T1000 (cell line): Measurements from ENCODE around the gene MLXIPL.
"Not testable (repeated sequence)": the region's sequence is repeated elsewhere in the genome, so short reads cannot be mapped to it uniquely, and the experiment has no call there.

Experiments
- DNase-seq: peaks from one replicate; lab custom pipeline; 2025; ENCODE audit warnings: mixed read lengths; lab: John Stamatoyannopoulos, UW

The MLXIPL gene

GRCh38 chr7:73582664-73583202 lies 41.6 kb downstream of the MLXIPL start:
- DNase-seq, result no peak

GRCh38 chr7:73581006-73581405 lies 43.3 kb downstream of the MLXIPL start:
- DNase-seq, result not testable (repeated sequence)

GRCh38 chr7:73578342-73579128 lies 45.8 kb downstream of the MLXIPL start, which contains the start of gene TBL2:
TSS of gene TBL2 (minus strand) at chr7:73578579. CDS start at chr7:73578549, 30 bp downstream.
- peak; percentile 99 for DNase-seq

- DNase-seq, result no peak
Measured at GRCh38 chr7:73577627-73578341, 46.5 kb downstream of the MLXIPL start.

GRCh38 chr7:73573791-73574190 lies 50.5 kb downstream of the MLXIPL start:
- no peak for DNase-seq

GRCh38 chr7:73573276-73573675 lies 51.0 kb downstream of the MLXIPL start:
- no peak for DNase-seq

- no peak for DNase-seq
Measured at GRCh38 chr7:73572767-73573186, 51.5 kb downstream of the MLXIPL start.

GRCh38 chr7:73570977-73571376 lies 53.3 kb downstream of the MLXIPL start:
- no peak for DNase-seq

GRCh38 chr7:73570521-73570920 lies 53.8 kb downstream of the MLXIPL start:
- no peak for DNase-seq

GRCh38 chr7:73569042-73569608 lies 55.2 kb downstream of the MLXIPL start:
- no peak for DNase-seq

- no peak for DNase-seq
Measured at GRCh38 chr7:73567846-73568685, 56.3 kb downstream of the MLXIPL start.

- no peak for DNase-seq
Measured at GRCh38 chr7:73567140-73567539, 57.2 kb downstream of the MLXIPL start.

GRCh38 chr7:73566431-73566830 lies 57.9 kb downstream of the MLXIPL start:
- not testable (repeated sequence) for DNase-seq

GRCh38 chr7:73565675-73566340 lies 58.5 kb downstream of the MLXIPL start:
- DNase-seq, result no peak

GRCh38 chr7:73560109-73560835 lies 64.0 kb downstream of the MLXIPL start:
- no peak for DNase-seq

- DNase-seq, result no peak
Measured at GRCh38 chr7:73557397-73558257, 66.7 kb downstream of the MLXIPL start, which contains the start of gene BCL7B. TSS of gene BCL7B (minus strand) at chr7:73557690. CDS start at chr7:73557578, 112 bp downstream.

GRCh38 chr7:73557108-73557396 lies 67.3 kb downstream of the MLXIPL start:
- peak; percentile 83 for DNase-seq

- no peak for DNase-seq
Measured at GRCh38 chr7:73556208-73557107, 67.9 kb downstream of the MLXIPL start.
